ENCODE data around the gene SH2D5.
"Not testable (repeated sequence)": the region's sequence is repeated elsewhere in the genome, so short reads cannot be mapped to it uniquely, and the experiment has no call there.

SH2D5 gene

GRCh38 chr1:20728371-20729154 is 3.9 kb downstream of the SH2D5 start:
- no peak for DNase-seq (ENCODE audit: extremely low read depth in 1 of 2, low read depth in 1 of 2)

- no peak for DNase-seq (ENCODE audit: extremely low read depth in 1 of 2, low read depth in 1 of 2)
Observed at GRCh38 chr1:20727746-20728316, 4.7 kb downstream of the SH2D5 start.

- DNase-seq (ENCODE audit: extremely low read depth in 1 of 2, low read depth in 1 of 2) = no peak
Observed at GRCh38 chr1:20726932-20727745, 5.4 kb downstream of the SH2D5 start.

- no peak for DNase-seq (ENCODE audit: extremely low read depth in 1 of 2, low read depth in 1 of 2)
Observed at GRCh38 chr1:20726118-20726911, 6.2 kb downstream of the SH2D5 start.

GRCh38 chr1:20725189-20726117 is 7.0 kb downstream of the SH2D5 start:
- DNase-seq (ENCODE audit: extremely low read depth in 1 of 2, low read depth in 1 of 2) = no peak

GRCh38 chr1:20724364-20725188 is 7.9 kb downstream of the SH2D5 start:
- DNase-seq (ENCODE audit: extremely low read depth in 1 of 2, low read depth in 1 of 2) = no peak

GRCh38 chr1:20723537-20724363 is 8.8 kb downstream of the SH2D5 start:
- DNase-seq (ENCODE audit: extremely low read depth in 1 of 2, low read depth in 1 of 2) = no peak

GRCh38 chr1:20723159-20723536 is 9.4 kb downstream of the SH2D5 start:
- no peak for DNase-seq (ENCODE audit: extremely low read depth in 1 of 2, low read depth in 1 of 2)

GRCh38 chr1:20721117-20722061 is 11.1 kb downstream of the SH2D5 start:
- DNase-seq (ENCODE audit: extremely low read depth in 1 of 2, low read depth in 1 of 2) = no peak

GRCh38 chr1:20720631-20721091 is 11.8 kb downstream of the SH2D5 start:
- DNase-seq (ENCODE audit: extremely low read depth in 1 of 2, low read depth in 1 of 2) = no peak

GRCh38 chr1:20719871-20720620 is 12.5 kb downstream of the SH2D5 start:
- no peak for DNase-seq (ENCODE audit: extremely low read depth in 1 of 2, low read depth in 1 of 2)

GRCh38 chr1:20719261-20719660 is 13.2 kb downstream of the SH2D5 start:
- no peak for DNase-seq (ENCODE audit: extremely low read depth in 1 of 2, low read depth in 1 of 2)

GRCh38 chr1:20718343-20718882 is 14.1 kb downstream of the SH2D5 start:
- not testable (repeated sequence) for DNase-seq (ENCODE audit: extremely low read depth in 1 of 2, low read depth in 1 of 2)

- peak in 1 of 2 donors; percentile 26 for DNase-seq (ENCODE audit: extremely low read depth in 1 of 2, low read depth in 1 of 2)
Observed at GRCh38 chr1:20717452-20718342, 14.8 kb downstream of the SH2D5 start, which contains the start of gene KIF17. TSS of gene KIF17 (minus strand) at chr1:20718007. CDS start at chr1:20717706, 301 bp downstream.

- DNase-seq (ENCODE audit: extremely low read depth in 1 of 2, low read depth in 1 of 2) = no peak
Observed at GRCh38 chr1:20716232-20716631, 16.3 kb downstream of the SH2D5 start.
